ENCODE results near the gene PCDHA8.
A peak's percentile ranks its signal among the peaks of the same experiment; 100 is the strongest.
"Not testable (repeated sequence)": the region's sequence is repeated elsewhere in the genome, so short reads cannot be mapped to it uniquely, and the experiment has no call there.

Gene PCDHA8

GRCh38 chr5:140800816-140801493, 40.0 kb upstream of the PCDHA8 start, which contains the start of gene PCDHA3:
TSS of gene PCDHA3 (plus strand) at chr5:140801057.
- H3K4me3 ChIP-seq (ENCODE audit: low read depth, low read length), result peak within 1 kb of the TSS; percentile 21
- peak; percentile 12 for DNase-seq (ENCODE audit: low read depth, low spot score)
- no peak for TF ChIP-seq CTCF (IDR thresholded peaks at IDR 0.05; ENCODE audit: low read depth, low read length)
- in situ Hi-C loops (cut with HindIII; ENCODE audit: low sequenced_read_pairs), result no loop called here

DNA sequence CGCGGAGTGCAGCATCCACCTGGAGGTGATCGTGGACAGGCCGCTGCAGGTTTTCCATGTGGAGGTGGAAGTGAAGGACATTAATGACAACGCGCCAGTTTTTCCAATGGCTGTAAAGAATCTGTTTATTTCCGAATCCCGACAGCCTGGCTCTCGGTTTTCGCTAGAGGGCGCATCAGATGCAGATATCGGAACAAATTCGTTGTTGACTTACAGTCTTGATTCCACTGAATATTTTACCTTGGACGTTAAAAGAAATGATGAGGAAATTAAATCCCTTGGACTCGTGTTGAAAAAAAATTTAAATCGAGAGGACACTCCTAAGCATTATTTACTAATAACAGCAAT, 39.5 kb upstream of the PCDHA8 start:
- no peak for DNase-seq (ENCODE audit: low read depth, low spot score)
- H3K4me3 ChIP-seq (ENCODE audit: low read depth, low read length), result no peak overlapping the region
- peak; percentile 35 for TF ChIP-seq CTCF (IDR thresholded peaks at IDR 0.05; ENCODE audit: low read depth, low read length)
- in situ Hi-C loops (cut with HindIII; ENCODE audit: low sequenced_read_pairs), result no loop called here

DNA sequence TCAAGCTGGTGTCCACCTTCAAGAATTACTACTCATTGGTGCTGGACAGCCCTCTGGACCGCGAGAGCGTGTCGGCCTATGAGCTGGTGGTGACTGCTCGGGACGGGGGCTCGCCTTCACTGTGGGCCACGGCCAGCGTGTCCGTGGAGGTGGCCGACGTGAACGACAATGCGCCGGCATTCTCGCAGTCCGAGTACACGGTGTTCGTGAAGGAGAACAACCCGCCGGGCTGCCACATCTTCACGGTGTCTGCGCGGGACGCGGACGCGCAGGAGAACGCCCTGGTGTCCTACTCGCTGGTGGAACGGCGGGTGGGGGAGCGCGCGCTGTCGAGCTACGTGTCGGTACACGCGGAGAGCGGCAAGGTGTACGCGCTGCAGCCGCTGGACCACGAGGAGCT, 38.6 kb upstream of the PCDHA8 start:
- in situ Hi-C loops (cut with HindIII; ENCODE audit: low sequenced_read_pairs); DNase-seq (ENCODE audit: low read depth, low spot score); H3K4me3 ChIP-seq (ENCODE audit: low read depth, low read length): not testable (repeated sequence)

DNA sequence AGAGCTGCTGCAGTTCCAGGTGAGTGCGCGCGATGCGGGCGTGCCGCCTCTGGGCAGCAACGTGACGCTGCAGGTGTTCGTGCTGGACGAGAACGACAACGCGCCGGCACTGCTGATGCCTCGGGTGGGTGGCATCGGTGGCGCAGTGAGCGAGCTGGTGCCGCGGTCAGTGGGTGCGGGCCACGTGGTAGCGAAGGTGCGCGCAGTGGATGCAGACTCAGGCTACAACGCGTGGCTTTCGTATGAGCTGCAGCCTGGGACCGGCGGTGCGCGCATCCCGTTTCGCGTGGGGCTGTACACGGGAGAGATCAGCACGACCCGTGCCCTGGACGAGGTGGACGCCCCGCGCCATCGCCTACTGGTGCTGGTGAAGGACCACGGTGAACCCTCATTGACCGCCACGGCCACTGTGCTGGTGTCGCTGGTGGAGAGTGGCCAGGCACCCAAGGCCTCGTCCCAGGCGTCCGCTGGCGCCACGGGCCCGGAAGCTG, 38.2 kb upstream of the PCDHA8 start:
- in situ Hi-C loops (cut with HindIII; ENCODE audit: low sequenced_read_pairs), result no loop called here
- no peak for DNase-seq (ENCODE audit: low read depth, low spot score)
- no peak overlapping the region for H3K4me3 ChIP-seq (ENCODE audit: low read depth, low read length)
- TF ChIP-seq CTCF (IDR thresholded peaks at IDR 0.05; ENCODE audit: low read depth, low read length), result no peak

DNA sequence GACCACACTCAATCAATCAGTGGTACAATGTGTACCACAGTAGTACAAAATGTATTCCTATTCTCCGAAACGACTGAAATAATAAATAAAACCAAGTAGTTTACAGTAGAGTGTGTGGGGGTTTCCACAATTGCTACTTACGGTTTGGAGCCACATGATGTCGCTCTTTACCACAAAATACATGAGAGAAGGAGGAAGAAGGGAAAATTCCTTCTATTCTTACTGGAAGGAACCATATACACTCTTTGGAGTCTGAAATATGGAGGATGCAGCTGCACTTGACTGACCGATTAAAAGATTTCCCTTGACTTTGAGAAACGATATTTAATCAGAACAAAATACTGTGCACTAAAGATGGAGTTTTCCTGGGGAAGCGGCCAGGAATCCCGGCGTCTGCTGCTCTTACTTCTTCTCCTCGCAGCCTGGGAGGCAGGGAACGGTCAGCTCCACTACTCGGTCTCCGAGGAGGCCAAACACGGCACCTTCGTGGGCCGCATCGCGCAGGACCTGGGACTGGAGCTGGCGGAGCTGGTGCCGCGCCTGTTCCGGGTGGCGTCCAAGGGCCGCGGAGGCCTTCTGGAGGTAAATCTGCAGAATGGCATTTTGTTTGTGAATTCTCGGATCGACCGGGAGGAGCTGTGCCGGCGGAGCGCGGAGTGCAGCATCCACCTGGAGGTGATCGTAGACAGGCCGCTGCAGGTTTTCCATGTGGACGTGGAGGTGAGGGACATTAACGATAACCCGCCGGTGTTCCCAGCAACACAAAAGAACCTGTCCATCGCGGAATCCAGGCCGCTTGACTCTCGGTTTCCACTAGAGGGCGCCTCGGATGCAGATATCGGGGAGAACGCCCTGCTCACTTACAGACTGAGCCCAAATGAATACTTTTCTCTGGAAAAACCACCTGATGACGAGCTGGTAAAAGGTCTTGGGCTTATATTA, 33.9 kb upstream of the PCDHA8 start, which contains the start of gene PCDHA4:
TSS of gene PCDHA4 (plus strand) at position 235 of the 942 bp plus-strand sequence.
- in situ Hi-C loops (cut with HindIII; ENCODE audit: low sequenced_read_pairs), result no loop called here

DNA sequence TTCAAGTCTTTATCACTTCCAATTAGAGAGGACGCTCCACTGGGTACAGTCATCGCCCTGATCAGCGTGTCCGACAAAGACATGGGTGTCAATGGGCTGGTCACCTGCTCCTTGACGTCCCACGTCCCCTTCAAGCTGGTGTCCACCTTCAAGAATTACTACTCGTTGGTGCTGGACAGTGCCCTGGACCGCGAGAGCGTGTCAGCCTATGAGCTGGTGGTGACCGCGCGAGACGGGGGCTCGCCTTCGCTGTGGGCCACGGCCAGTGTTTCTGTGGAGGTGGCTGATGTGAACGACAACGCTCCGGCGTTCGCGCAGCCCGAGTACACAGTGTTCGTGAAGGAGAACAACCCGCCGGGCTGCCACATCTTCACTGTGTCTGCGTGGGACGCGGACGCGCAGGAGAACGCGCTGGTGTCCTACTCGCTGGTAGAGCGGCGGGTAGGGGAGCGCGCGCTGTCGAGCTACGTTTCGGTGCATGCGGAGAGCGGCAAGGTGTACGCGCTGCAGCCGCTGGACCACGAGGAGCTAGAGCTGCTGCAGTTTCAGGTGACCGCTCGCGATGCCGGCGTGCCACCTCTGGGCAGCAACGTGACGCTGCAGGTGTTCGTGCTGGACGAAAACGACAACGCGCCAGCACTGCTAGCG, 32.6 kb upstream of the PCDHA8 start:
- H3K4me3 ChIP-seq (ENCODE audit: low read depth, low read length); DNase-seq (ENCODE audit: low read depth, low spot score); in situ Hi-C loops (cut with HindIII; ENCODE audit: low sequenced_read_pairs): not testable (repeated sequence)

More for the DNA sequence above, 33.9 kb upstream of the PCDHA8 start, which contains the start of gene PCDHA4:
- H3K4me3 ChIP-seq (ENCODE audit: low read depth, low read length), result no peak within 1 kb of the TSS
- no peak for DNase-seq (ENCODE audit: low read depth, low spot score)
- TF ChIP-seq CTCF (IDR thresholded peaks at IDR 0.05; ENCODE audit: low read depth, low read length), result peak; percentile 36

DNA sequence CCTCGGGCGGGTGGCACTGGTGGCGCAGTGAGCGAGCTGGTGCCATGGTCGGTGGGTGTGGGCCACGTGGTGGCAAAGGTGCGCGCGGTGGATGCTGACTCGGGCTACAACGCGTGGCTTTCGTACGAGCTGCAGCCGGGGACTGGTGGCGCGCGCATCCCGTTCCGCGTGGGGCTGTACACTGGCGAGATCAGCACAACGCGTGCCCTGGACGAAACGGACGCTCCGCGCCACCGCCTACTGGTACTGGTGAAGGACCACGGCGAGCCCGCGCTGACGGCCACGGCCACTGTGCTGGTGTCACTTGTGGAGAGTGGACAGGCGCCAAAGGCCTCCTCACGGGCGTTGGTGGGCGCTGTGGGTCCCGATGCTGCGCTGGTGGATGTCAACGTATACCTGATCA, 32.1 kb upstream of the PCDHA8 start:
- in situ Hi-C loops (cut with HindIII; ENCODE audit: low sequenced_read_pairs), result no loop called here
- H3K4me3 ChIP-seq (ENCODE audit: low read depth, low read length), result no peak overlapping the region

More for the DNA sequence above, 32.1 kb upstream of the PCDHA8 start:
- no peak for TF ChIP-seq CTCF (IDR thresholded peaks at IDR 0.05; ENCODE audit: low read depth, low read length)
- DNase-seq (ENCODE audit: low read depth, low spot score), result no peak
